ENCODE measurements around the gene NKAIN2.
"Not testable (repeated sequence)": the region's sequence is repeated elsewhere in the genome, so short reads cannot be mapped to it uniquely, and the experiment has no call there.

Gene NKAIN2

DNA sequence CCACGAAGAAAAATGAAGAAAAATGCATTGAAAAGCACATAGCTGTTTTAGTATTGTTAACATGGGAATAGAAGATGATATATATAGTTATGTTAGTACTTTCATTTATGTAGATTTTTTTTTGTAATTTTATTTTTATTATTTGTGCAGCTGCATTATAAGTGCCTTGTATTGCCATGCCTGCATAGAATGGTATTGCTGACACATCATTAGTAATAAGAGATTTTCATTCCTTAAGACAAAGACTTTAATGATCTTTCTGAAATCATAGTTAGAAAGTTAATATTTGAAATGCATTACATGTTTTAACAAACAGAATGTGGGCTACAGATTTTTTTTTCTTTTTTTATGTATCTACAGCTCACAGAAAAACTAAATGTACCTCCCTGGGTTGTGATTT lies 506.5 kb downstream of the NKAIN2 start:
- no peak for DNase-seq (ENCODE audit: low read depth)
- H3K4me3 ChIP-seq (ENCODE audit: low read length) = no peak overlapping the region
- TF ChIP-seq, protein P1, sequence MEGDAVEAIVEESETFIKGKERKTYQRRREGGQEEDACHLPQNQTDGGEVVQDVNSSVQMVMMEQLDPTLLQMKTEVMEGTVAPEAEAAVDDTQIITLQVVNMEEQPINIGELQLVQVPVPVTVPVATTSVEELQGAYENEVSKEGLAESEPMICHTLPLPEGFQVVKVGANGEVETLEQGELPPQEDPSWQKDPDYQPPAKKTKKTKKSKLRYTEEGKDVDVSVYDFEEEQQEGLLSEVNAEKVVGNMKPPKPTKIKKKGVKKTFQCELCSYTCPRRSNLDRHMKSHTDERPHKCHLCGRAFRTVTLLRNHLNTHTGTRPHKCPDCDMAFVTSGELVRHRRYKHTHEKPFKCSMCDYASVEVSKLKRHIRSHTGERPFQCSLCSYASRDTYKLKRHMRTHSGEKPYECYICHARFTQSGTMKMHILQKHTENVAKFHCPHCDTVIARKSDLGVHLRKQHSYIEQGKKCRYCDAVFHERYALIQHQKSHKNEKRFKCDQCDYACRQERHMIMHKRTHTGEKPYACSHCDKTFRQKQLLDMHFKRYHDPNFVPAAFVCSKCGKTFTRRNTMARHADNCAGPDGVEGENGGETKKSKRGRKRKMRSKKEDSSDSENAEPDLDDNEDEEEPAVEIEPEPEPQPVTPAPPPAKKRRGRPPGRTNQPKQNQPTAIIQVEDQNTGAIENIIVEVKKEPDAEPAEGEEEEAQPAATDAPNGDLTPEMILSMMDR (conservative IDR thresholded peaks at IDR 0.05; ENCODE audit: low read length) = no peak

DNA sequence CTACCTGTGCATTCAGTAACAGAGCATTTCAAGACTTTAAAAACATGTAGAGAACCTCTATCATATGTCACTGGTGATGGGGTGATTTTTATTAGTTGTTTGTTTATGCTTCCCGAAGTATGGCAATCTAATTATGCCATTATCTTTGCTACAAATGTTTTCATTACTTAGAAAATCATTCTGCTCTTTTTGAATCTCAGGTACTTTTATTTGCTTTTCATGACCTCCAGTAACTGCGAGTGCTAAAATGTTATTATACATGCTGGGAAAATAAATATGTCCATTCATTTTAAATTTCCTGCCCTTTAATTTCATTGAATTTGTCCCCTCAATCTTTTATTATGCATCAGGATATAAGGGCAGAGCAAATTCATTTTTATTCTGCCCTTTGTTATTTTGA lies 515.7 kb downstream of the NKAIN2 start:
- TF ChIP-seq, protein P1 (conservative IDR thresholded peaks at IDR 0.05; ENCODE audit: low read length) = no peak
- no peak for DNase-seq (ENCODE audit: low read depth)
- no peak overlapping the region for H3K4me3 ChIP-seq (ENCODE audit: low read length)

DNA sequence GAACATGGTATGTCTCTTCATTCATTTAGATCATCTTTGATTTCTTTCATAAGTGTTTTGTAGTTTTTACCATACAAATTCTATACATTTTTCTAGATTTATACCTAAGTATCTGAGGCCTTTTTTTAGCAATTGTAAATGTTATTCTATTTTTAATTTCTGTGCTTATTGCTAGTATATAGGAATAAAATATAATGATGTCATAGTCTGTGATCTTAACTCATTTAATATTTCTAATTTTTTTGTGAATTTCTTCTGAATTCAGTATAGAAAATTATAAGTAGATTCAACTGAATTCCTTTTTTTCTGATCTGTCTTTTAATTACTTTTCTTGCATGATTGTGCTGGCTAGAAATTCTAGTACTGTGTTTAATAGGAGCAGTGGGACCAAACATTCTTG lies 520.6 kb downstream of the NKAIN2 start:
- TF ChIP-seq, protein P1 (conservative IDR thresholded peaks at IDR 0.05; ENCODE audit: low read length) = no peak
- no peak overlapping the region for H3K4me3 ChIP-seq (ENCODE audit: low read length)
- no peak for DNase-seq (ENCODE audit: low read depth)

DNA sequence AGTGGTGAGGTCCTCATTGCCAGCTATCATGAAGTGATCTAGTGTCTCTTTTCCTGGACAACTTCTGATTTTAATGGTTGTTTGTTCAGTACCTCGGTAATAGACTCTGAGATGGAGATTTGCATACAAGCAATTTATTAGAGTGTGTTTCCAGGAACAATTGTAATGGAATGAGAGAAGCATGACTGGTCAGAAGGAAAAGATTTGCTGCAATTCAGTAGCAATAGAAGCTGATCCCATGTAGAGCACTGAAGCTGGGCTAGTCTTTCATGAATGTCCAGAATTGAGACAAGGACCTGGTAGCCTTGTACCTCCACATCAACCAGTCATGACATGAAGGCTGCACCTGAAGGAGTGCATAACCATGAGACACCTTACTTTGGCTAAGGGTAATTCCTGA lies 526.5 kb downstream of the NKAIN2 start:
- TF ChIP-seq, protein P1 (conservative IDR thresholded peaks at IDR 0.05; ENCODE audit: low read length) = no peak
- DNase-seq (ENCODE audit: low read depth) = no peak
- H3K4me3 ChIP-seq (ENCODE audit: low read length) = no peak overlapping the region

DNA sequence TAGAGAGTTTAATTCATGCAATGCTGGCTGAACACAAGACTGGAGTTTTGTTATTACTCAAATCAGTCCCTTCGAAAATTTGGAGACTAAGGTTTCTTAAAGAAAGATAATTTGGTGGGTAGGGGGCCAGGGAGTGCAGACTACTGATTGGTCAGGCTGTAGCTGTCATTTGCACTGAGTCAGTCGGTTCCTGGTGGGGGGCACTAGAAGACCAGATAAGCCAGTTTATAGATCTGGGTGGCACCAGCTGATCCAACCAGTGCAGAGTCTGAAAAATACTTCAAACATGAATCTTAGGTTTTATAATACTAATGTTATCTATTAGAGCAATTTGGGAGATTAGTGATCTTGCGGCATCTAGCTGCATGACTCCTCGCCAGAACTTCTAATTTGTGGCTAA lies 530.7 kb downstream of the NKAIN2 start:
- TF ChIP-seq, protein P1 (conservative IDR thresholded peaks at IDR 0.05; ENCODE audit: low read length) = no peak
- H3K4me3 ChIP-seq (ENCODE audit: low read length) = no peak overlapping the region
- no peak for DNase-seq (ENCODE audit: low read depth)

DNA sequence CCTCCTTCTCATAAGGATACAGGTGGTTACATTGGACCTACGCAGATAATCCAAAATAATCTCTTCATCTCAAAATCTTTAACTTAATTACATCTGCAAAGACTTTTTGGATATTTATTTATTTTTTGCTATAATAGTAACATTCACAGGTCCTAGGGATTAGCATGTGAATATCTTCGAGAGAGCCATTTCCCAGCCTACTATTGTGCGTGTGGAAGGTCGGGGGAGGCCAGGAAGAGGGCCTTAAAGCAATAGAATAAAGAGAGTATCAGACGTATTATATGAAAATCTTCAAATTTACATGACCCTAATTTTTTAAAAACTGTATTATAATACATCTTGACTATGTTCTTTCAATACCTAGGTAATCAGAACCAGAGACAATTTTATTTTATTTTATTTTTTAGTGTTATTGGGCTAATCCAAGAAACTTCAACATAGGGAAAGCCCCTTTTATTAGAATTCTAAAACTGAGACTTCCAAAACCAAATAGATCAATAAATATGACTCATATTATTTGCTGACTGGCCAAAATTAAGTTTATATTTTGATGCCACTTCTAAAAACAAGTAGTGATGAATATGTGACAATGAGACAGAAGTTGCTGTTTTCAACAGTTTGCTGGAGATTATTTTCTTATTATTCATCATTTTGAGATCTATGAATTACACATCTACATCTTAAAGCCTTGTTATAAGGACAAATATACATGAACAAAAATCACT lies 536.1 kb downstream of the NKAIN2 start:
- TF ChIP-seq, protein P1 (conservative IDR thresholded peaks at IDR 0.05; ENCODE audit: low read length) = no peak
- no peak for DNase-seq (ENCODE audit: low read depth)
- H3K4me3 ChIP-seq (ENCODE audit: low read length) = no peak overlapping the region

DNA sequence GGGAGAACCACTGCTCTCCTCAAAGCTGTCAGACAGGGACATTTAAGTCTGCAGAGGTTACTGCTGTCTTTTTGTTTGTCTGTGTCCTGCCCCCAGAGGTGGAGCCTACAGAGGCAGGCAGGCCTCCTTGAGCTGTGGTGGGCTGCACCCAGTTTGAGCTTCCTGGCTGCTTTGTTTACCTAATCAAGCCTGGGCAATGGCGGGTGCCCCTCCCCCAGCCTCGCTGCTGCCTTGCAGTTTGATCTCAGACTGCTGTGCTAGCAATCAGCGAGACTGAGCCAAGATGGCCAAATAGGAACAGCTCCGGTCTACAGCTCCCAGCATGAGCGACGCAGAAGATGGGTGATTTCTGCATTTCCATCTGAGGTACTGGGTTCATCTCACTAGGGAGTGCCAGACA lies 544.7 kb downstream of the NKAIN2 start:
- H3K4me3 ChIP-seq (ENCODE audit: low read length); DNase-seq (ENCODE audit: low read depth): not testable (repeated sequence)

Data from AG10803 (cell line).